ENCODE results near the gene PLAGL2.

PLAGL2 gene

GRCh38 chr20:32168184-32168910, 39.2 kb downstream of the PLAGL2 start:
- H3K36me3 ChIP-seq (ENCODE audit: control insufficient read depth, insufficient read depth, low read length), result peaks cover 36% of the 10 kb centered on the region
- H3K4me1 ChIP-seq (ENCODE audit: control insufficient read depth, insufficient read depth, low read length), result peaks cover 8% of the 10 kb centered on the region
- no peak overlapping the region for H3K9ac ChIP-seq (ENCODE audit: low read length)
- no peak overlapping the region for H3K4me3 ChIP-seq (ENCODE audit: low read depth, low read length)
- no peak overlapping the region for H3K27ac ChIP-seq (ENCODE audit: low read depth, low read length)
- H3K9me3 ChIP-seq (ENCODE audit: control insufficient read depth, insufficient read depth, low read depth, low read length), result no peaks in the 10 kb centered on the region
- H3K27me3 ChIP-seq (ENCODE audit: control insufficient read depth, insufficient read depth, low read length), result no peaks in the 10 kb centered on the region

GRCh38 chr20:32167552-32167951, 40.0 kb downstream of the PLAGL2 start:
- no peak overlapping the region for H3K27ac ChIP-seq (ENCODE audit: low read depth, low read length)
- no peaks in the 10 kb centered on the region for H3K27me3 ChIP-seq (ENCODE audit: control insufficient read depth, insufficient read depth, low read length)
- peaks cover 8% of the 10 kb centered on the region for H3K4me1 ChIP-seq (ENCODE audit: control insufficient read depth, insufficient read depth, low read length)
- no peaks in the 10 kb centered on the region for H3K9me3 ChIP-seq (ENCODE audit: control insufficient read depth, insufficient read depth, low read depth, low read length)
- peaks cover 42% of the 10 kb centered on the region for H3K36me3 ChIP-seq (ENCODE audit: control insufficient read depth, insufficient read depth, low read length)
- no peak overlapping the region for H3K9ac ChIP-seq (ENCODE audit: low read length)
- no peak overlapping the region for H3K4me3 ChIP-seq (ENCODE audit: low read depth, low read length)

- H3K27ac ChIP-seq (ENCODE audit: low read depth, low read length), result no peak overlapping the region
- no peak overlapping the region for H3K9ac ChIP-seq (ENCODE audit: low read length)
- peaks cover 8% of the 10 kb centered on the region for H3K4me1 ChIP-seq (ENCODE audit: control insufficient read depth, insufficient read depth, low read length)
- no peaks in the 10 kb centered on the region for H3K9me3 ChIP-seq (ENCODE audit: control insufficient read depth, insufficient read depth, low read depth, low read length)
- H3K4me3 ChIP-seq (ENCODE audit: low read depth, low read length), result no peak overlapping the region
- H3K36me3 ChIP-seq (ENCODE audit: control insufficient read depth, insufficient read depth, low read length), result peaks cover 58% of the 10 kb centered on the region
- no peaks in the 10 kb centered on the region for H3K27me3 ChIP-seq (ENCODE audit: control insufficient read depth, insufficient read depth, low read length)
Measured at GRCh38 chr20:32165836-32166545, 41.6 kb downstream of the PLAGL2 start.

GRCh38 chr20:32164984-32165735, 42.4 kb downstream of the PLAGL2 start:
- Histone ChIP-seq H3K4me1 (ENCODE audit: control insufficient read depth, insufficient read depth, low read length) (peaks cover 8% of the 10 kb centered on the region), H3K36me3 (ENCODE audit: control insufficient read depth, insufficient read depth, low read length) (peaks cover 63% of the 10 kb centered on the region), H3K9ac (ENCODE audit: low read length) (no peak overlapping the region), H3K4me3 (ENCODE audit: low read depth, low read length) (no peak overlapping the region), H3K27me3 (ENCODE audit: control insufficient read depth, insufficient read depth, low read length) (no peaks in the 10 kb centered on the region), H3K9me3 (ENCODE audit: control insufficient read depth, insufficient read depth, low read depth, low read length) (no peaks in the 10 kb centered on the region), H3K27ac (ENCODE audit: low read depth, low read length) (no peak overlapping the region)

GRCh38 chr20:32163951-32164350, 43.6 kb downstream of the PLAGL2 start:
- H3K9me3 ChIP-seq (ENCODE audit: control insufficient read depth, insufficient read depth, low read depth, low read length), result no peaks in the 10 kb centered on the region
- H3K27me3 ChIP-seq (ENCODE audit: control insufficient read depth, insufficient read depth, low read length), result no peaks in the 10 kb centered on the region
- no peak overlapping the region for H3K9ac ChIP-seq (ENCODE audit: low read length)
- H3K4me1 ChIP-seq (ENCODE audit: control insufficient read depth, insufficient read depth, low read length), result peaks cover 8% of the 10 kb centered on the region
- H3K27ac ChIP-seq (ENCODE audit: low read depth, low read length), result no peak overlapping the region
- no peak overlapping the region for H3K4me3 ChIP-seq (ENCODE audit: low read depth, low read length)
- peaks cover 75% of the 10 kb centered on the region for H3K36me3 ChIP-seq (ENCODE audit: control insufficient read depth, insufficient read depth, low read length)

GRCh38 chr20:32162351-32162750, 45.2 kb downstream of the PLAGL2 start:
- H3K9ac ChIP-seq (ENCODE audit: low read length), result no peak overlapping the region
- H3K27ac ChIP-seq (ENCODE audit: low read depth, low read length), result no peak overlapping the region
- H3K4me3 ChIP-seq (ENCODE audit: low read depth, low read length), result no peak overlapping the region
- peaks cover 88% of the 10 kb centered on the region for H3K36me3 ChIP-seq (ENCODE audit: control insufficient read depth, insufficient read depth, low read length)
- no peaks in the 10 kb centered on the region for H3K4me1 ChIP-seq (ENCODE audit: control insufficient read depth, insufficient read depth, low read length)
- H3K27me3 ChIP-seq (ENCODE audit: control insufficient read depth, insufficient read depth, low read length), result no peaks in the 10 kb centered on the region
- no peaks in the 10 kb centered on the region for H3K9me3 ChIP-seq (ENCODE audit: control insufficient read depth, insufficient read depth, low read depth, low read length)

- no peaks in the 10 kb centered on the region for H3K27me3 ChIP-seq (ENCODE audit: control insufficient read depth, insufficient read depth, low read length)
- no peaks in the 10 kb centered on the region for H3K4me1 ChIP-seq (ENCODE audit: control insufficient read depth, insufficient read depth, low read length)
- H3K9ac ChIP-seq (ENCODE audit: low read length), result no peak overlapping the region
- H3K36me3 ChIP-seq (ENCODE audit: control insufficient read depth, insufficient read depth, low read length), result peaks cover 80% of the 10 kb centered on the region
- no peak overlapping the region for H3K27ac ChIP-seq (ENCODE audit: low read depth, low read length)
- no peaks in the 10 kb centered on the region for H3K9me3 ChIP-seq (ENCODE audit: control insufficient read depth, insufficient read depth, low read depth, low read length)
- no peak overlapping the region for H3K4me3 ChIP-seq (ENCODE audit: low read depth, low read length)
Measured at GRCh38 chr20:32160341-32160740, 47.2 kb downstream of the PLAGL2 start.

- Histone ChIP-seq H3K4me1 (ENCODE audit: control insufficient read depth, insufficient read depth, low read length) (no peaks in the 10 kb centered on the region), H3K27ac (ENCODE audit: low read depth, low read length) (no peak overlapping the region), H3K27me3 (ENCODE audit: control insufficient read depth, insufficient read depth, low read length) (no peaks in the 10 kb centered on the region), H3K9me3 (ENCODE audit: control insufficient read depth, insufficient read depth, low read depth, low read length) (no peaks in the 10 kb centered on the region), H3K9ac (ENCODE audit: low read length) (no peak overlapping the region), H3K36me3 (ENCODE audit: control insufficient read depth, insufficient read depth, low read length) (peaks cover 80% of the 10 kb centered on the region), H3K4me3 (ENCODE audit: low read depth, low read length) (no peak overlapping the region)
Measured at GRCh38 chr20:32159766-32160221, 47.7 kb downstream of the PLAGL2 start.

- Histone ChIP-seq H3K27ac (ENCODE audit: low read depth, low read length) (no peak overlapping the region), H3K9ac (ENCODE audit: low read length) (no peak overlapping the region), H3K27me3 (ENCODE audit: control insufficient read depth, insufficient read depth, low read length) (no peaks in the 10 kb centered on the region), H3K36me3 (ENCODE audit: control insufficient read depth, insufficient read depth, low read length) (peaks cover 79% of the 10 kb centered on the region), H3K4me3 (ENCODE audit: low read depth, low read length) (no peak overlapping the region), H3K4me1 (ENCODE audit: control insufficient read depth, insufficient read depth, low read length) (no peaks in the 10 kb centered on the region), H3K9me3 (ENCODE audit: control insufficient read depth, insufficient read depth, low read depth, low read length) (no peaks in the 10 kb centered on the region)
Measured at GRCh38 chr20:32158943-32159660, 48.4 kb downstream of the PLAGL2 start.

GRCh38 chr20:32158351-32158750, 49.2 kb downstream of the PLAGL2 start:
- Histone ChIP-seq H3K36me3 (ENCODE audit: control insufficient read depth, insufficient read depth, low read length) (peaks cover 82% of the 10 kb centered on the region), H3K27me3 (ENCODE audit: control insufficient read depth, insufficient read depth, low read length) (no peaks in the 10 kb centered on the region), H3K27ac (ENCODE audit: low read depth, low read length) (no peak overlapping the region), H3K4me1 (ENCODE audit: control insufficient read depth, insufficient read depth, low read length) (no peaks in the 10 kb centered on the region), H3K9me3 (ENCODE audit: control insufficient read depth, insufficient read depth, low read depth, low read length) (no peaks in the 10 kb centered on the region), H3K9ac (ENCODE audit: low read length) (no peak overlapping the region), H3K4me3 (ENCODE audit: low read depth, low read length) (no peak overlapping the region)
